ENCODE results near the gene TSPAN9.

- TF ChIP-seq EZH2 (IDR thresholded peaks at IDR 0.05) (no peak), POLR2AphosphoS5 (IDR thresholded peaks at IDR 0.05; ENCODE audit: borderline replicate concordance, low read depth, low read length) (no peak), FOXP2 (optimal IDR thresholded peaks at IDR 0.05; ENCODE audit: control extremely low read depth, extremely low read length, insufficient read depth) (no peak)
These were observed 161.0 kb downstream of the TSPAN9 start for GRCh38 chr12:3238196-3238595.

Data from SK-N-MC (cell line).